HL-60/S4 (cell line): ENCODE results near the gene DPY30.

Experiments
- in situ Hi-C: fragments of 300-500 bp; cut with MboI; formaldehyde crosslinking; loops from 2 replicates; pipeline ENCODE4 v1.14.3; 2022; ENCODE audit warnings: low sequenced_read_pairs

The DPY30 gene

GRCh38 chr2:31979018-31979417, 60.6 kb downstream of the DPY30 start:
- in situ Hi-C loops: no loop called here

GRCh38 chr2:31978436-31978835, 61.2 kb downstream of the DPY30 start:
- in situ Hi-C loops: no loop called here
